GM12873 (cell line): ENCODE results near the gene SLX9.

Experiments
- CTCF ChIP-seq: IDR thresholded peaks from 2 replicates; pipeline ENCODE4 v1.5.1; 2012; ENCODE audit warnings: low read depth, mild to moderate bottlenecking, moderate library complexity, low read length, control low read depth; ENCODE audit not compliant: insufficient read depth; ENCODE audit errors: missing control alignments

SLX9 gene

GRCh38 chr21:44987886-44988606 is 48.2 kb downstream of the SLX9 start:
- TF ChIP-seq CTCF, result no peak

- TF ChIP-seq CTCF, result no peak
Measured at GRCh38 chr21:44988607-44989536, 49.0 kb downstream of the SLX9 start.

- TF ChIP-seq CTCF, result no peak
Measured at GRCh38 chr21:44989537-44989886, 49.7 kb downstream of the SLX9 start.

- no peak for TF ChIP-seq CTCF
Measured at GRCh38 chr21:44989943-44990780, 50.3 kb downstream of the SLX9 start.

GRCh38 chr21:44990921-44991320 is 51.1 kb downstream of the SLX9 start:
- no peak for TF ChIP-seq CTCF

- TF ChIP-seq CTCF, result no peak
Measured at GRCh38 chr21:44991538-44992483, 52.0 kb downstream of the SLX9 start.
